ENCODE measurements around the gene USP13. TPM values are rescaled to one million over a fixed set of nuclear protein-coding genes. Genes with fewer than 3 reads are reported as not detected.

The USP13 gene
- total RNA-seq, 1 donor from 2014 or later: 11.5 TPM

GRCh38 chr3:179730506-179730905, 77.7 kb downstream of the USP13 start:
- no peak overlapping the region for H3K27ac ChIP-seq
- intact Hi-C loops (cut with DNase I): no loop called here
- no peaks in the 10 kb centered on the region for H3K4me1 ChIP-seq
- no peaks in the 10 kb centered on the region for H3K27me3 ChIP-seq
- H3K9me3 ChIP-seq: no peaks in the 10 kb centered on the region
- peaks cover 0 to 7% of the 10 kb centered on the region in 2 donors for H3K36me3 ChIP-seq
- H3K4me3 ChIP-seq: no peak overlapping the region
- TF ChIP-seq POLR2AphosphoS5 (IDR thresholded peaks at IDR 0.05; ENCODE audit: insufficient read depth in 1 of 2, low read depth in 1 of 2): no peak
- no peak for TF ChIP-seq CTCF (IDR thresholded peaks at IDR 0.05)
- no peak for TF ChIP-seq POLR2A (IDR thresholded peaks at IDR 0.05)
- no peak for DNase-seq (ENCODE audit: extremely low spot score in 2 of 2)

- peaks cover 0 to 7% of the 10 kb centered on the region in 2 donors for H3K36me3 ChIP-seq
- no peaks in the 10 kb centered on the region for H3K27me3 ChIP-seq
- H3K27ac ChIP-seq: no peak overlapping the region
- intact Hi-C loops (cut with DNase I): no loop called here
- no peak for TF ChIP-seq POLR2A (IDR thresholded peaks at IDR 0.05)
- TF ChIP-seq POLR2AphosphoS5 (IDR thresholded peaks at IDR 0.05; ENCODE audit: insufficient read depth in 1 of 2, low read depth in 1 of 2): no peak
- no peak for TF ChIP-seq CTCF (IDR thresholded peaks at IDR 0.05)
- DNase-seq (ENCODE audit: extremely low spot score in 2 of 2): no peak
- H3K4me3 ChIP-seq: no peak overlapping the region
- no peaks in the 10 kb centered on the region for H3K9me3 ChIP-seq
- no peaks in the 10 kb centered on the region for H3K4me1 ChIP-seq
Measured at GRCh38 chr3:179731544-179731943, 78.7 kb downstream of the USP13 start.

GRCh38 chr3:179732661-179733348, 80.0 kb downstream of the USP13 start:
- DNase-seq (ENCODE audit: extremely low spot score in 2 of 2): no peak
- Histone ChIP-seq H3K36me3 (peaks cover 0 to 7% of the 10 kb centered on the region in 2 donors), H3K4me3 (no peak overlapping the region), H3K9me3 (no peaks in the 10 kb centered on the region), H3K4me1 (no peaks in the 10 kb centered on the region), H3K27ac (no peak overlapping the region), H3K27me3 (no peaks in the 10 kb centered on the region)
- intact Hi-C loops (cut with DNase I): no loop called here
- no peak for TF ChIP-seq POLR2A (IDR thresholded peaks at IDR 0.05)
- no peak for TF ChIP-seq CTCF (IDR thresholded peaks at IDR 0.05)
- no peak for TF ChIP-seq POLR2AphosphoS5 (IDR thresholded peaks at IDR 0.05; ENCODE audit: insufficient read depth in 1 of 2, low read depth in 1 of 2)

GRCh38 chr3:179733797-179734196, 81.0 kb downstream of the USP13 start:
- no peak overlapping the region for H3K27ac ChIP-seq
- H3K36me3 ChIP-seq: peaks cover 0 to 7% of the 10 kb centered on the region in 2 donors
- intact Hi-C loops (cut with DNase I): no loop called here
- H3K9me3 ChIP-seq: no peaks in the 10 kb centered on the region
- H3K4me1 ChIP-seq: no peaks in the 10 kb centered on the region
- H3K27me3 ChIP-seq: no peaks in the 10 kb centered on the region
- no peak overlapping the region for H3K4me3 ChIP-seq
- TF ChIP-seq POLR2AphosphoS5 (IDR thresholded peaks at IDR 0.05; ENCODE audit: insufficient read depth in 1 of 2, low read depth in 1 of 2) (no peak), POLR2A (IDR thresholded peaks at IDR 0.05) (no peak), CTCF (IDR thresholded peaks at IDR 0.05) (no peak)
- DNase-seq (ENCODE audit: extremely low spot score in 2 of 2): no peak

- H3K4me1 ChIP-seq: no peaks in the 10 kb centered on the region
- H3K9me3 ChIP-seq: no peaks in the 10 kb centered on the region
- H3K27me3 ChIP-seq: no peaks in the 10 kb centered on the region
- no peak overlapping the region for H3K27ac ChIP-seq
- peaks cover 0 to 7% of the 10 kb centered on the region in 2 donors for H3K36me3 ChIP-seq
- TF ChIP-seq POLR2AphosphoS5 (IDR thresholded peaks at IDR 0.05; ENCODE audit: insufficient read depth in 1 of 2, low read depth in 1 of 2): no peak
- TF ChIP-seq POLR2A (IDR thresholded peaks at IDR 0.05): no peak
- DNase-seq (ENCODE audit: extremely low spot score in 2 of 2): no peak
- intact Hi-C loops (cut with DNase I): no loop called here
- no peak overlapping the region for H3K4me3 ChIP-seq
Measured at GRCh38 chr3:179734497-179735281, 81.8 kb downstream of the USP13 start.
